HK-2 (cell line): Measurements from ENCODE around the gene DPEP3.
"Not testable (repeated sequence)": the region's sequence is repeated elsewhere in the genome, so short reads cannot be mapped to it uniquely, and the experiment has no call there.

Experiments used
- DNase-seq: peaks from one replicate; pipeline ENCODE4 v3.0.0-alpha.2; 2018; ENCODE audit not compliant: unreplicated experiment

The DPEP3 gene

DNA sequence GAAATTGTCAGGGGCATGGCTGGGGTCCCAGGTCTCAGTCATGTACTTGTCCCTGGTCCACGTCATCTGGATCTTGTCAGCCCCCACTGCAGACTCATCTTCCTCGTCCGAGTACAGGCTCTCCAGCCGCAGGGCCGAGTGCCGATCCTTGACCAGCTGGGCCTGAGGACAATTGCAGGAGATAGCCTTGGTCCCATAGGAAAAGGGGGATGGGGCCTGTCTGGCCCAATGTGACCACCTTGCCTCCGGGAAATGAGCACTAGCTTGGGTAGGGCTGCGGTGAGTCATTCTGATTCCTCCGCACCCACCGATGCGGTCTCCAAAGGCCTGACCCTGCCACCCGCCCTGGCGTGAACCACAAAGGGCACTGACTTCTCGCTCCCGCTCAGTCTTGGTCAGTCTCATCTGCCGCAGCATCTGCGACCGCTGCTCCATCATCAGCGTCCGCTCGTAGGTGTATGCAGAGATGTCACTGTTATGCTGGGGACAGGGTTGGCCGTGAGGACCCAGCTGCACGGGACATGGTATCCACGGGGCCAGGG is 34.8 kb downstream of the DPEP3 start:
- no peak for DNase-seq

- DNase-seq = no peak
Observed at GRCh38 chr16:67944690-67945391, 35.5 kb downstream of the DPEP3 start.

- no peak for DNase-seq
Observed at GRCh38 chr16:67943619-67944504, 36.4 kb downstream of the DPEP3 start, which contains the start of gene LCAT. LCAT (minus strand) TSS chr16:67944120; CDS start chr16:67944101, 19 bp downstream.

DNA sequence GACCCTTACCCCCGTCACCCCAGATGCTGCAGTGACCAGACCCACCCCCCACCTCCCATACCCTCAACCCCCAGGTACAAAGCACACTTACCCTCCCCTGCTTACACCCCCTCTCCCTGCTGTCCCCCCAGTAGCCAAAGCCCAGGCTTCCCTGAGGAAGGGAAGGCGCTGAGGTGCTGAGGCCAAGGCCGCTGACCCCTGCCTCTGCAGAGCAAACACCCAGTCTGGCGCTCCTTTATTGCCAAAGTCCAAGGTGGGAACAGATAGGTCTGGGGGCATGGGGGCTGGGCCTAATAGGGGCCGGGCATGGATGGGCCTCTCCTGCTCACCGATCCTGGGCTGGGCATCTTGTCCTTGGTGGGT is 37.1 kb downstream of the DPEP3 start:
- DNase-seq = no peak

DNA sequence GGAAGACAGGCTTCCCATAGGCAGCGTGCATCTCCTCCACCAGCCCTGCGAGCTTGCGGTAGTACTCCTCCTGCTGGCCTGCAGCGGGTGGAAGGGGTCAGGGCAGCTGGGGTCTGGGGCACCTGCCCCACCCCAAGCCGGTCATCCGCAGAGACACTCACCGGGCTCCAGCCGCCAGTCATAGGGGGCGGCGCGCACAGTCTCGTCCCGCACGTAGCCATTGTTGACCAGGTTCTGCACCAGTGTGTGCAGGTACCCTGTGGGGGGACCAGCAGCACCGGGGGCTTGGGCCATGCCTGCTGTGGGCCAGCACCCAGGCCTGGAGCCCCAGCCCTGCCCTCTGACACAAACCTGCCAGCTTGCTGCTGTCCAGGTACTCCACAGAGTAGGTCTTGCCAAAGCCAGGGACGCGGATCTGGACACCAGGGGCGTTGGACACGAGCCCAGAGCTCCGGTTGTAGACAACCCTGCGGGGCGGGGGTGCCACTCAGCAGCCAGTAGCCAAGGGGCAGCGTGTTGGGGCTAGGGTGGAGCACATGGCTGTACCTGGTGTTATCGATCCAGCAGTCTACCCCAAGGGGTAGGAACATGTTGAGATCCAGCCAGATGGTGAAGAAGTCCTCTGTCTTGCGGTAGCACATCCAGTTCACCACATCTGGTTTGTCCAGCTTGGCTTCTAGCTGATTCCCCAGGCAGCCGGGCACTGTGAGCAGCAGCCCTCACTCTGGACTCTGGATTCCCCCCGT is 37.6 kb downstream of the DPEP3 start:
- no peak for DNase-seq

DNA sequence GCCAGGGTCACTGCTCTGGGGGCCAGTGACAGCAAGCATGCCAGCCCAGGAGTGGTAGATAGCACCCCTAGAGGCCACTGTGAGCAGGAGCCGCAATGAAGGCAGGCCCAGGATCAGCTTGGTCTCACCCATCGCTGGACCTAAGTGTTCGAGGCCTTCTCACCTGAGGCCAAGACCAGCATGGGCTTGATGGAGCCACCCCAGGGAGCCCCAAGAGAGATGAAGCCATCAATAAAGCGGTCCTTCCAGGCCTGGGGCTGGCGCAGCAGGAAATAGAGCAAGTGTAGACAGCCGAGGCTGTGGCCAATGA is 38.1 kb downstream of the DPEP3 start:
- DNase-seq = peak; percentile 57

GRCh38 chr16:67941469-67942199 is 38.7 kb downstream of the DPEP3 start:
- no peak for DNase-seq

GRCh38 chr16:67940446-67941089 is 39.7 kb downstream of the DPEP3 start:
- DNase-seq = no peak

DNA sequence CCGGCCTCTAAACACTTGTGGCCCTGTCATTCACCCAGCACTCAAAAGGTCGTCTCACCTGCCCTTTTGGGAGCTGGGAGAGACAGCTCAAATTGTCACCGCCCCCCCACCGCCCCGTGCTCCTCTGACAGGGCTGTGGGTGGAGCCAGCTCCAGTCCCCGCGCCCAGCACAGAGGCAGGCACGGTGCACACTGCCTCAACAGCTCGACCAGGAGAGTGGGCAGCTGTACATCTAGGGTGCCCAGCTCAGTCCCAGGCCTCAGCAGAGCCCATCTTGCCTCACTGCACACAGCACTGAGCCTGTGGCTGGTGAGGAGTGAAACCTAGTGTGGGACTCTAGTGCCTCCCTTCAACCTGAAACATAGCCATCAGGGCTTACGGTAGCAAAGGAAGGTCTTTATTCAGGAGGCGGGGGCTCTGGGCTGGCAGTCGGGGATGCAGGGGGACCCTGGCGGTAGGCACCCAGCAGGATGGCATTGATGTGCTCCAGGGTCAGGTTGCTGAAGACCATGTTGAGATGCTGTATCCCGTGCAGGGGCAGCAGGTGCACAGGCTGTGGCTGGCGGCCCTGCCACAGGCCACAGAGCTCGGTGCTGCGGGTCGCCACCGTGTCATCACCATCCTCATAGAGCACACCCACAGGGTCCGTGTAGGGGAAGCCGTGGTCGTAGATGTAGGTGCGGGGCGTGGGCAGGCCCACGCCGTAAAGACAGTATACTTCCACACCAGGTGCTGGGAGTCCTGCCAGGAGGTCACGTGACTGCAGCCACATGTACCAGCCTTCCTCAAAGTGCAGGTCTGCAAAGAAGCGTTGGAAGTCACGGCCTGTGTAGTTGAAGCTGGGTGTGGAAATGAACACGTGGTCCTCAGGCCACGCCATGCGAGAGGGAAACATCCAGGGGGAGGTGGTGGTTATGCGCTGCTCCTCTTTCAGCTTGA is 40.5 kb downstream of the DPEP3 start:
- no peak for DNase-seq

- DNase-seq = not testable (repeated sequence)
Observed at GRCh38 chr16:67937713-67938112, 42.6 kb downstream of the DPEP3 start.

- no peak for DNase-seq
Observed at GRCh38 chr16:67936880-67937605, 43.3 kb downstream of the DPEP3 start.

GRCh38 chr16:67936124-67936879 is 44.0 kb downstream of the DPEP3 start, which contains the start of gene PSMB10:
PSMB10 (minus strand) TSS chr16:67936850; CDS start chr16:67936749, 101 bp downstream.
- DNase-seq = peak; percentile 70

- DNase-seq = peak; percentile 98
Observed at GRCh38 chr16:67935402-67936123, 44.7 kb downstream of the DPEP3 start.

DNA sequence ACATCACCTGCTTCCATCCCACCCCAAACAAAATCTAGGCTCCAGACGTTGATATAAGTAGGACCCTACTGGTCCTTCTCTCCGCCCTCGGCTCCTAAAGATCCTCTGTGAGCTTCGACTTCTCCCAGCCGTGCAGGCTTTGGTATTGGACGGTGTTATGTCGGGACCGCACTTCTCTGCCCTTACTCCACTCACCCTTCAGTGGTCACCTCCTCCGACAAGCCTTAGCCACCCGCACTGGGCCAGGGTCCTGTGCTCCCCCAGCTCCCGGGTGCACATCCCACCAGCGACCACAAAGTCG is 45.2 kb downstream of the DPEP3 start:
- DNase-seq = no peak

DNA sequence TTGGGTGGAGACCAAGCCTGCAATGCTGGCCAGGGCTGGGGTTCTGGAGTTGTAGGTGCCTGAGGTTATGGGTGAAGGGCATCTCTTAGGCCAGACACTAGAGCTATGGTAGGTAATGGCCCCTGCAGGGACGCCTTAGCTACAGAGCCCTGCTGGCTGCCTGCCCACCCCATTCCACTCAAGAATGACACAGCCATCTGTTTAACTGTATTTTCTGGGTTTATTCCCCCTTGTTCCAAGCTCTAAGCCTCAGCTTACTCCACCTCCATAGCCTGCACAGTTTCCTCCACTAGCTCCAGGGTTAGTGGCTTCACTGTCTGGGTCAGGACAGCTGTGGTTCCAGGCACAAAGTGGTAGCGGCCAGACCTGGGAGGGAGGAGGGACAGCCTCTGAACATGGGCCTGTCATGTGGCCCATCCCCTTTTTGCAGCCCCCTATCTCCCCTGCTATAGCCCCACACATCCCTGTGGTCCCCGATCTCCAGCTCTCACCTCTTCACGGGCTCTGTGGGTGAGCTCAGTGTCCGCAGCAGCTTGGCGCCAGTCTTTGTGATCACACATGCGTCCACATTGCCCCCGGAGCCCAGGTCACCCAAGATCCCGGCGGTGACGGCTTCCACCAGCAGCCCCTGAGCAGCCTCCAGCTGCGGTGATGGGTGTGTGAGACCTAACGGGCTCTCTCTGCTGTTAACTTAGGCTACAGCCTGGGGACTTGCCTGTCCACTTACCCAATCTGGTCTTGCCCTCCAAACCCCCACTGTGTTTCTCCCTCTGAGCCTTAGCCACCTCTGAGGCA is 45.8 kb downstream of the DPEP3 start:
- no peak for DNase-seq

DNA sequence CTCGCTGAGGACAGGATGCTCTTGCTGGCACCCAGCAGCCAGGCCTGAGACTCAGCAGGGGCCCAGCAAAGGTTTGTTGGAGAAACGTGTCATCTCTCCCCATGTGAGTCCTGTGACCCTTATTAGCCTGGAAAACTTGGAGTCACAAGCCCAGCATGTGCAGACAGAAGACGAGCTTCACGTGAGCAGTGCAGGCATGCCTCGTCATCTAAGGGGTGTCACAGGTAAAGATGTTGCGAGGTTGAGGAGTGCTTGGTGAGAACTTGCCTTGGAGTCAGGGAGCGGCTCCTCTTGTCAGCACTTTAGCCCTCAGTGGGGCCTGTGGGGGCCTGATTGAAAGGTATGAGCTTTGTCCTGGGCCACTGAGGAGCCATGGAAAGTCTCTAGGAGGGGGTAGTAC is 46.5 kb downstream of the DPEP3 start:
- no peak for DNase-seq

DNA sequence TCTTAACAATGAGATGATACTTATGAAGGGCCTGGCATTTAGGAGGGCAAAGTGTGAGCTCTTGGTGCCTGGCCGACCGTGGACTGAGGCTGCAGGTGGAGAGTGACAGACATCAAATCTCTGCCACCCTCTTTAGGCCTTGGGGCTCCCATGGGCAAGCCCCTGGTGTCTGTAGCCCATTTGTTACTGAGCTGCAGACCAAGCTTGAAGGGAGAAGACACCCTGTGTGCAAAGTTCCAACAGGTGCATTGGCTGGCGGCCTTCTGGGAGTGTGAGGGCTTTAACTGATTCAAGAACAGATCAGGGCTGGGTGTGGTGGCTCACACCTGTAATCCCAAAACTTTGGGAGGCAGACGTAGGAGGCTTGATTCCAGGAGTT is 47.8 kb downstream of the DPEP3 start:
- no peak for DNase-seq
